K562 (cell line): ENCODE data around the gene PATJ. TPM values are rescaled to one million over a fixed set of nuclear protein-coding genes. Genes with fewer than 3 reads are reported as not detected.

ENCODE experiments used
- ATAC-seq: fragments of 200-7000 bp; cut with Tn5 transposase; 3 replicates; pipeline ENCODE4 v1.9.1; 2020; ENCODE audit warnings: moderate library complexity
- BruUV-seq: library from RNA; stranded (reverse); fragments of 400-500 nt; replicated peaks from 2 replicates; lab custom pipeline; 2021; lab: Mats Ljungman, UMichigan
- CTCF ChIA-PET: fragments of 300-600 bp; formaldehyde crosslinking; extraction: SDS; loops from one replicate; lab custom pipeline; 2021; ENCODE audit warnings: low intra/inter-chr PET ratio; lab: Yijun Ruan, JAX
- POLR2A ChIA-PET: fragments of 300-600, 350-650 bp; sonication (Branson Sonifier 250); formaldehyde crosslinking; extraction: SDS; loops from one replicate; lab custom pipeline; 2021; ENCODE audit warnings: antibody characterized with exemption, inconsistent platforms; lab: Yijun Ruan, JAX
- DNase-seq, 4 experiments: peaks; one replicate each; pipeline versions ENCODE4 v3.0.0 to v3.0.0-alpha.2; 2011 to 2018; ENCODE audit warnings: low spot score in 3 of 4, mixed read lengths in 3 of 4; ENCODE audit errors: extremely low read depth in 1 of 4
- FAIRE-seq: peaks from 2 replicates; lab custom pipeline; 2011; peaks lifted over from hg19 to GRCh38; lab: Jason Lieb, UNC
- H2AFZ ChIP-seq: 2 replicates; pipeline ENCODE4 v1.6.0; 2011; ENCODE audit warnings: low read depth, low read length, control low read depth, inconsistent platforms
- H3K27ac ChIP-seq: fragments of 200-600 bp; 3 replicates; pipeline ENCODE4 v1.8.0; 2011; ENCODE audit warnings: low read depth, mild to moderate bottlenecking, control low read depth, inconsistent platforms, low read length, moderate library complexity, mixed read lengths; ENCODE audit errors: extremely low read depth
- H3K27me3 ChIP-seq, 2 experiments: fragments of 300-600 bp in 1 of 2; 2 replicates in 1 of 2; 3 replicates in 1 of 2; pipeline versions ENCODE4 v1.6.0 to v1.8.0; 2011; ENCODE audit warnings: inconsistent platforms in 2 of 2, low read length in 2 of 2, mild to moderate bottlenecking in 1 of 2, mixed read lengths in 1 of 2, moderate library complexity in 1 of 2; ENCODE audit not compliant: control insufficient read depth in 2 of 2, insufficient read depth in 2 of 2
- H3K36me3 ChIP-seq: fragments of 300-600 bp; 3 replicates; pipeline ENCODE4 v1.8.0; 2011; ENCODE audit warnings: mild to moderate bottlenecking, low read length, inconsistent platforms; ENCODE audit not compliant: control insufficient read depth, insufficient read depth
- H3K4me1 ChIP-seq, 2 experiments: fragments of 200-600 bp in 1 of 2; replicated peaks in 1 of 2; 2 replicates in 1 of 2; 3 replicates in 1 of 2; pipeline versions ENCODE4 v1.5.1 to v1.8.0; 2011; ENCODE audit warnings: inconsistent platforms in 2 of 2, low read length in 2 of 2, mild to moderate bottlenecking in 1 of 2, mixed read lengths in 1 of 2, moderate library complexity in 1 of 2; ENCODE audit not compliant: control insufficient read depth in 2 of 2, insufficient read depth in 2 of 2
- H3K4me2 ChIP-seq: 2 replicates; pipeline ENCODE4 v1.6.1; 2011; ENCODE audit warnings: low read length, control low read depth, inconsistent platforms, mixed read lengths; ENCODE audit not compliant: insufficient read depth
- H3K4me3 ChIP-seq: fragments of 200-600 bp; sonication (generic), shearing (Covaris generic); 2 replicates; pipeline ENCODE4 v1.5.1; 2016; ENCODE audit warnings: control low read depth, inconsistent platforms
- H3K79me2 ChIP-seq: fragments of 200-600 bp; 3 replicates; pipeline ENCODE4 v1.8.0; 2011; ENCODE audit warnings: low read length, inconsistent platforms; ENCODE audit not compliant: control insufficient read depth, insufficient read depth
- H3K9ac ChIP-seq, 2 experiments: 2 replicates each; pipeline versions ENCODE4 v1.6.0 to v1.6.1; 2011; ENCODE audit warnings: low read depth in 2 of 2, low read length in 2 of 2, control low read depth in 1 of 2, inconsistent platforms in 1 of 2, mild to moderate bottlenecking in 1 of 2, mixed read lengths in 1 of 2; ENCODE audit not compliant: insufficient read depth in 1 of 2
- H3K9me1 ChIP-seq: one replicate; pipeline ENCODE4 v1.6.0; 2011; ENCODE audit warnings: inconsistent platforms, mild to moderate bottlenecking, low read length, moderate library complexity; ENCODE audit not compliant: control insufficient read depth, insufficient read depth
- H3K9me3 ChIP-seq: replicated peaks from 2 replicates; pipeline ENCODE4 v1.5.1; 2011; ENCODE audit warnings: low read depth, low read length, inconsistent platforms; ENCODE audit not compliant: control insufficient read depth, insufficient read depth
- H4K20me1 ChIP-seq: replicated peaks from 2 replicates; pipeline ENCODE4 v1.6.1; 2011; ENCODE audit warnings: low read length, inconsistent platforms, mixed read lengths; ENCODE audit not compliant: control insufficient read depth, insufficient read depth
- E4F1 ChIP-seq: fragments of 250-450 bp; sonication (Bioruptor Pico); IDR thresholded peaks from 2 replicates; pipeline ENCODE4 v1.5.0; 2021; ENCODE audit warnings: mild to moderate bottlenecking, borderline replicate concordance
- FOS ChIP-seq: IDR thresholded peaks from 3 replicates; pipeline ENCODE4 v1.6.1; 2011; ENCODE audit not compliant: insufficient read length; ENCODE audit errors: extremely low read depth
- HOXB6 ChIP-seq: fragments of 250-450 bp; sonication (Bioruptor Pico); IDR thresholded peaks from 2 replicates; pipeline ENCODE4 v1.5.1; 2022; ENCODE audit warnings: mild to moderate bottlenecking, borderline replicate concordance
- SMARCC2 ChIP-seq: fragments of 450-650 bp; IDR thresholded peaks from 2 replicates; pipeline ENCODE4 v1.6.1; 2017; ENCODE audit warnings: antibody characterized with exemption, moderate library complexity, mild to moderate bottlenecking, low read depth
- SPI1 ChIP-seq: IDR thresholded peaks from 2 replicates; pipeline ENCODE4 v1.6.1; 2011; ENCODE audit warnings: low read depth, low read length, control low read depth, borderline replicate concordance
- TGIF2 ChIP-seq: sonication (generic); formaldehyde crosslinking; IDR thresholded peaks from 2 replicates; pipeline ENCODE4 v1.8.1; 2022; ENCODE audit warnings: mild to moderate bottlenecking, missing genetic modification reagents, moderate library complexity
- ZFX ChIP-seq: sonication (generic); formaldehyde crosslinking; IDR thresholded peaks from 2 replicates; pipeline ENCODE4 v1.8.0; 2022; ENCODE audit warnings: mild to moderate bottlenecking, missing genetic modification reagents, moderate library complexity
- ZNF407 ChIP-seq: fragments of 450-650 bp; IDR thresholded peaks from 2 replicates; pipeline ENCODE4 v1.6.1; 2016; ENCODE audit warnings: low read depth
- ZNF717 ChIP-seq: fragments of 250-450 bp; sonication (Bioruptor Pico); IDR thresholded peaks from 2 replicates; pipeline ENCODE4 v1.5.0; 2021
- WGBS: fragments of 100-300 bp; shearing (Covaris generic); methylation state at CpG from one replicate; pipeline ENCODE4 v1.1.6; 2016; ENCODE audit warnings: low coverage, mixed read lengths; ENCODE audit not compliant: insufficient coverage; ENCODE audit errors: missing lambda C conversion rate; 5-methylcytosine and 5-hydroxymethylcytosine counted together
- in situ Hi-C: fragments of 300-500 bp; cut with MboI; formaldehyde crosslinking; loops from 4 replicates; pipeline ENCODE4 v1.15.0; 2018; ENCODE audit warnings: inconsistent platforms, mixed read lengths
- intact Hi-C: fragments of 100-400 bp; cut with micrococcal nuclease; formaldehyde crosslinking; loops from 2 replicates; pipeline ENCODE4 v1.14.2; 2022
- polyA plus RNA-seq, 8 experiments: library from polyadenylated mRNA; depleted of rRNA in 4 of 8; stranded (reverse) in 5 of 8; unstranded in 3 of 8; fragments of >200 nt; fragmentation: Nextera tagmentation in 2 of 8; fragmentation: Illumina TruSeq in 1 of 8; extraction: Ambion mirVana in 2 of 8; extraction: Trizol in 1 of 8; gene quantifications; 2 replicates each; pipeline versions ENCODE4 v1.2.1 to v1.2.3, GENCODE V29; 2011 to 2014; ENCODE audit warnings: inconsistent platforms in 1 of 8, missing spikeins in 1 of 8
- total RNA-seq, 7 experiments: library from RNA; depleted of rRNA in 6 of 7; stranded (reverse); fragments of >200 nt in 6 of 7; fragmentation: Illumina TruSeq in 2 of 7; extraction: Trizol in 2 of 7; gene quantifications; 2 replicates each; pipeline versions ENCODE4 v1.2.1 to v1.2.3, GENCODE V29; 2011 to 2021; ENCODE audit warnings: low replicate concordance in 1 of 7
- TF ChIP-seq, protein P1 (sequence below), 2 experiments: fragments of 450-650 bp; conservative IDR thresholded peaks; 2 replicates each; pipeline ENCODE4 v1.6.1; 2017; ENCODE audit warnings: mild to moderate bottlenecking in 2 of 2, moderate library complexity in 2 of 2

Gene PATJ
- total and polyA plus RNA-seq, 9 of the 15 experiments (the other 6 are each of a cell fraction or from before 2014, with no cell fraction given), result 0.22 TPM; not detected in 8

DNA sequence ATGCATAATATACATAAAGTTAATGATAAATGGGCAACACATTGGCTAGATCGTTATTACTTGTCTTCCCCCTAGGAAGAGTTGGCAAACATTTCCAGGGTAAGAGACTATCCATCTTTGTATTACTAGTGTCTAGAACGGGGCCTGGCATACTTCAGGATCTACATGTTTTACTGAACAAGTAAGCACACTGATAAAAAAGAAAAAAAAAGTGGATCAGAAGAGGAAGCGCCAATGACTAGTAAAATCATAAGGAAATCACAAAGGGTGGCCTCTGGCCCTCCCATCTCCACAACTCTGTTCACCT is 17.8 kb upstream of the PATJ start:
- intact Hi-C loops (loop anchor here (10.0 kb wide), 1 partner anchor 750 kb away; no protein-coding TSS in a partner anchor), in situ Hi-C loops (no loop called here)
- 2% methylated on average over 3 of the region's 3 CpGs for WGBS
- no TSS peak for BruUV-seq
- Histone ChIP-seq H3K27me3 (no peaks in the 10 kb centered on the region), H3K4me1 (no peaks in the 10 kb centered on the region; a peak in 1 of 5 replicates), H2AFZ (peak overlapping the region; percentile 96), H3K4me2 (peak overlapping the region; percentile 95), H4K20me1 (no peaks in the 10 kb centered on the region), H3K27ac (peak overlapping the region; percentile 94), H3K9me1 (no peaks in the 10 kb centered on the region), H3K9ac (peak overlapping the region; percentile 95 to 96), H3K9me3 (no peaks in the 10 kb centered on the region), H3K4me3 (peak overlapping the region; percentile 73), H3K36me3 (peaks cover 17% of the 10 kb centered on the region; the same call in 2 of the 3 replicates), H3K79me2 (peaks cover 39% of the 10 kb centered on the region)
- no peak for DNase-seq
- ATAC-seq, result peak; percentile 24
- peak; percentile 44 for FAIRE-seq
- CTCF ChIA-PET, result no interaction called here
- POLR2A ChIA-PET, result interaction anchor here (1.6 kb wide), 1 partner anchor 13 kb away, joined by 4 read pairs; no protein-coding TSS in a partner anchor
- TF ChIP-seq, protein P1, sequence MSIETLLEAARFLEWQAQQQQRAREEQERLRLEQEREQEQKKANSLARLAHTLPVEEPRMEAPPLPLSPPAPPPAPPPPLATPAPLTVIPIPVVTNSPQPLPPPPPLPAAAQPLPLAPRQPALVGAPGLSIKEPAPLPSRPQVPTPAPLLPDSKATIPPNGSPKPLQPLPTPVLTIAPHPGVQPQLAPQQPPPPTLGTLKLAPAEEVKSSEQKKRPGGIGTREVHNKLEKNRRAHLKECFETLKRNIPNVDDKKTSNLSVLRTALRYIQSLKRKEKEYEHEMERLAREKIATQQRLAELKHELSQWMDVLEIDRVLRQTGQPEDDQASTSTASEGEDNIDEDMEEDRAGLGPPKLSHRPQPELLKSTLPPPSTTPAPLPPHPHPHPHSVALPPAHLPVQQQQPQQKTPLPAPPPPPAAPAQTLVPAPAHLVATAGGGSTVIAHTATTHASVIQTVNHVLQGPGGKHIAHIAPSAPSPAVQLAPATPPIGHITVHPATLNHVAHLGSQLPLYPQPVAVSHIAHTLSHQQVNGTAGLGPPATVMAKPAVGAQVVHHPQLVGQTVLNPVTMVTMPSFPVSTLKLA (conservative IDR thresholded peaks at IDR 0.05), result 0 out of 4 replicates have a peak, but pooled peaks of 1 of the 2 experiments have one; percentile 1
- no peak for TF ChIP-seq ZNF717 (CRISPR knock-in tag)
- TF ChIP-seq E4F1 (CRISPR knock-in tag), result no peak
- no peak for TF ChIP-seq FOS
- TF ChIP-seq ZNF407, result 0 out of 2 replicates have a peak, but pooled peaks have one; percentile 23
- TF ChIP-seq ZFX (CRISPR knock-in tag), result no peak
- TF ChIP-seq TGIF2 (CRISPR knock-in tag), result no peak
- 0 out of 2 replicates have a peak, but pooled peaks have one; percentile 0 for TF ChIP-seq SMARCC2
- no peak for TF ChIP-seq HOXB6 (CRISPR knock-in tag)
- TF ChIP-seq SPI1, result 0 out of 2 replicates have a peak, but pooled peaks have one; percentile 12
